Panc1 (cell line): ENCODE results near the gene PEX10. TPM values are rescaled to one million over a fixed set of nuclear protein-coding genes. Genes with fewer than 3 reads are reported as not detected.

Experiments used
- ATAC-seq: fragments of 200-7000 bp; cut with Tn5 transposase; 2 replicates; pipeline ENCODE4 v1.9.1; 2020; ENCODE audit warnings: mild to moderate bottlenecking, moderate library complexity
- BruUV-seq: library from RNA; stranded (reverse); fragments of 400-500 nt; replicated peaks from 2 replicates; lab custom pipeline; 2021; lab: Mats Ljungman, UMichigan
- CTCF ChIA-PET: fragments of 300-600 bp; sonication (Branson Sonifier 250); formaldehyde crosslinking; loops from one replicate; lab custom pipeline; 2022; ENCODE audit warnings: antibody characterized with exemption; lab: Charles Lee
- POLR2A ChIA-PET: fragments of 300-600 bp; sonication (Branson Sonifier 250); formaldehyde crosslinking; loops from one replicate; lab custom pipeline; 2022; ENCODE audit warnings: antibody characterized with exemption; lab: Charles Lee
- DNase-seq: peaks from one replicate; pipeline ENCODE4 v3.0.0-alpha.2; 2010; ENCODE audit warnings: low read depth, low spot score
- H3K27ac ChIP-seq: 2 replicates; pipeline ENCODE4 v1.5.1; 2011; ENCODE audit warnings: mild to moderate bottlenecking, low read length, inconsistent platforms
- H3K27me3 ChIP-seq: fragments of 200-500 bp; sonication (Bioruptor generic); 2 replicates; pipeline ENCODE4 v1.6.0; 2014; ENCODE audit warnings: low read length, inconsistent platforms; ENCODE audit not compliant: control insufficient read depth, insufficient read depth
- H3K36me3 ChIP-seq: fragments of 200-500 bp; sonication (Bioruptor generic); 2 replicates; pipeline ENCODE4 v1.5.1; 2014; ENCODE audit warnings: inconsistent platforms, mild to moderate bottlenecking, low read length, moderate library complexity; ENCODE audit not compliant: control insufficient read depth, insufficient read depth
- H3K4me1 ChIP-seq: 2 replicates; pipeline ENCODE4 v1.5.1; 2011; ENCODE audit warnings: inconsistent platforms, mild to moderate bottlenecking, low read length, moderate library complexity; ENCODE audit not compliant: control insufficient read depth, insufficient read depth
- H3K4me3 ChIP-seq, 2 experiments: 2 replicates each; pipeline ENCODE4 v1.5.1; 2011 to 2012; ENCODE audit warnings: low read depth in 2 of 2, low read length in 2 of 2, mild to moderate bottlenecking in 2 of 2, inconsistent platforms in 1 of 2, moderate library complexity in 1 of 2
- H3K9me3 ChIP-seq: fragments of 200-500 bp; sonication (Bioruptor generic); 2 replicates; pipeline ENCODE4 v1.5.1; 2014; ENCODE audit warnings: low read depth, mild to moderate bottlenecking, inconsistent platforms, low read length, moderate library complexity; ENCODE audit not compliant: control insufficient read depth, insufficient read depth
- CTCF ChIP-seq: fragments of 450-650 bp; IDR thresholded peaks from 2 replicates; pipeline ENCODE4 v1.5.1; 2017; ENCODE audit warnings: mild to moderate bottlenecking
- POLR2AphosphoS5 ChIP-seq: IDR thresholded peaks from 2 replicates; pipeline ENCODE4 v1.6.1; 2012; ENCODE audit warnings: mild to moderate bottlenecking, low read depth, low read length, moderate library complexity
- REST ChIP-seq, 2 experiments: IDR thresholded peaks; 2 replicates each; pipeline ENCODE4 v1.6.1; 2011 to 2012; ENCODE audit warnings: low read depth in 2 of 2, control low read depth in 1 of 2, low read length in 1 of 2, mild to moderate bottlenecking in 1 of 2, moderate library complexity in 1 of 2; ENCODE audit not compliant: insufficient read depth in 1 of 2
- SIN3A ChIP-seq: IDR thresholded peaks from 2 replicates; pipeline ENCODE4 v1.6.1; 2012; ENCODE audit warnings: low read depth, mild to moderate bottlenecking, low read length, moderate library complexity, borderline replicate concordance; ENCODE audit not compliant: insufficient read depth
- TCF7L2 ChIP-seq: IDR thresholded peaks from 2 replicates; pipeline ENCODE4 v1.6.1; 2011; ENCODE audit warnings: mild to moderate bottlenecking, low read depth, low read length, inconsistent platforms
- in situ Hi-C: cut with HindIII; loops from 2 replicates; pipeline ENCODE4 v1.10.0; 2016; ENCODE audit warnings: low sequenced_read_pairs, low pct_unique_long_range_greater_than_20kb
- intact Hi-C: fragments of 100-400 bp; cut with micrococcal nuclease; formaldehyde crosslinking; loops from one replicate; pipeline ENCODE4 v1.10.0; 2022; ENCODE audit not compliant: unreplicated experiment
- total RNA-seq: library from RNA; stranded (reverse); gene quantifications from one replicate; pipeline ENCODE4 v1.2.1, GENCODE V29; 2021; ENCODE audit not compliant: unreplicated experiment

Gene PEX10
- total RNA-seq, 1 experiment from 2014 or later: 49.8 TPM

- no peak overlapping the region for H3K4me3 ChIP-seq
- TF ChIP-seq SIN3A (no peak), POLR2AphosphoS5 (no peak), CTCF (no peak), TCF7L2 (no peak), REST (IDR thresholded peaks at IDR 0.05; ENCODE audit: insufficient read depth in 1 of 2, low read depth in 2 of 2, low read length in 1 of 2) (no peak)
- DNase-seq: no peak
- H3K27ac ChIP-seq: peak overlapping the region; percentile 95
- ChIA-PET POLR2A (no interaction called here), CTCF (no interaction called here)
- no TSS peak for BruUV-seq
- no peaks in the 10 kb centered on the region for H3K9me3 ChIP-seq
- ATAC-seq: no peak
- H3K27me3 ChIP-seq: no peaks in the 10 kb centered on the region
- in situ Hi-C loops (no loop called here), intact Hi-C loops (no loop called here)
- H3K4me1 ChIP-seq: peaks cover 90% of the 10 kb centered on the region
- no peaks in the 10 kb centered on the region for H3K36me3 ChIP-seq
These were observed 40.6 kb upstream of the PEX10 start for GRCh38 chr1:2452932-2453315.

GRCh38 chr1:2452201-2452931 lies 40.0 kb upstream of the PEX10 start:
- DNase-seq (no peak), ATAC-seq (peak; percentile 14)
- BruUV-seq: no TSS peak
- intact Hi-C loops (no loop called here), in situ Hi-C loops (no loop called here)
- Histone ChIP-seq H3K36me3 (no peaks in the 10 kb centered on the region), H3K27me3 (no peaks in the 10 kb centered on the region), H3K9me3 (no peaks in the 10 kb centered on the region), H3K4me3 (no peak overlapping the region), H3K4me1 (peaks cover 90% of the 10 kb centered on the region), H3K27ac (peak overlapping the region; percentile 95)
- CTCF ChIA-PET: no interaction called here
- TF ChIP-seq REST (IDR thresholded peaks at IDR 0.05; ENCODE audit: insufficient read depth in 1 of 2, low read depth in 2 of 2, low read length in 1 of 2): peak in 1 of 2 experiments; percentile 56; a peak in 1 of 4 replicates
- 0 out of 2 replicates have a peak, but pooled peaks have one; percentile 0 for TF ChIP-seq TCF7L2
- no peak; the same call in 1 of the 2 replicates for TF ChIP-seq POLR2AphosphoS5
- POLR2A ChIA-PET: no interaction called here
